ENCODE data around the gene MASP1.
"Not testable (repeated sequence)": the region's sequence is repeated elsewhere in the genome, so short reads cannot be mapped to it uniquely, and the experiment has no call there.

The MASP1 gene

GRCh38 chr3:187265461-187265955 is 26.0 kb downstream of the MASP1 start:
- DNase-seq (ENCODE audit: low spot score) = no peak

- no peak for DNase-seq (ENCODE audit: low spot score)
These were observed 26.6 kb downstream of the MASP1 start for GRCh38 chr3:187264911-187265310.

GRCh38 chr3:187264021-187264420 is 27.5 kb downstream of the MASP1 start:
- no peak for DNase-seq (ENCODE audit: low spot score)

GRCh38 chr3:187263270-187263669 is 28.3 kb downstream of the MASP1 start:
- no peak for DNase-seq (ENCODE audit: low spot score)

GRCh38 chr3:187262360-187262759 is 29.2 kb downstream of the MASP1 start:
- DNase-seq (ENCODE audit: low spot score) = no peak

GRCh38 chr3:187261541-187261969 is 30.0 kb downstream of the MASP1 start:
- no peak for DNase-seq (ENCODE audit: low spot score)

GRCh38 chr3:187259171-187259570 is 32.4 kb downstream of the MASP1 start:
- DNase-seq (ENCODE audit: low spot score) = no peak

- DNase-seq (ENCODE audit: low spot score) = no peak
These were observed 33.4 kb downstream of the MASP1 start for GRCh38 chr3:187257992-187258692.

GRCh38 chr3:187257471-187257870 is 34.1 kb downstream of the MASP1 start:
- no peak for DNase-seq (ENCODE audit: low spot score)

- no peak for DNase-seq (ENCODE audit: low spot score)
These were observed 35.4 kb downstream of the MASP1 start for GRCh38 chr3:187256051-187256616.

- no peak for DNase-seq (ENCODE audit: low spot score)
These were observed 36.2 kb downstream of the MASP1 start for GRCh38 chr3:187255314-187255713.

- DNase-seq (ENCODE audit: low spot score) = no peak
These were observed 39.2 kb downstream of the MASP1 start for GRCh38 chr3:187252311-187252710.

- DNase-seq (ENCODE audit: low spot score) = no peak
These were observed 39.9 kb downstream of the MASP1 start for GRCh38 chr3:187251599-187251998.

GRCh38 chr3:187247398-187247797 is 44.1 kb downstream of the MASP1 start:
- no peak for DNase-seq (ENCODE audit: low spot score)

- DNase-seq (ENCODE audit: low spot score) = no peak
These were observed 47.5 kb downstream of the MASP1 start for GRCh38 chr3:187243933-187244524.

GRCh38 chr3:187242900-187243299 is 48.6 kb downstream of the MASP1 start:
- DNase-seq (ENCODE audit: low spot score) = no peak

- no peak for DNase-seq (ENCODE audit: low spot score)
These were observed 49.1 kb downstream of the MASP1 start for GRCh38 chr3:187242435-187242834.

- DNase-seq (ENCODE audit: low spot score) = not testable (repeated sequence)
These were observed 52.7 kb downstream of the MASP1 start for GRCh38 chr3:187238835-187239234.

- no peak for DNase-seq (ENCODE audit: low spot score)
These were observed 53.3 kb downstream of the MASP1 start for GRCh38 chr3:187238239-187238638.

- DNase-seq (ENCODE audit: low spot score) = no peak
These were observed 53.8 kb downstream of the MASP1 start for GRCh38 chr3:187237741-187238140.

GRCh38 chr3:187236962-187237361 is 54.6 kb downstream of the MASP1 start:
- DNase-seq (ENCODE audit: low spot score) = no peak

GRCh38 chr3:187230011-187230410 is 61.5 kb downstream of the MASP1 start:
- no peak for DNase-seq (ENCODE audit: low spot score)

GRCh38 chr3:187228740-187229139 is 62.8 kb downstream of the MASP1 start:
- DNase-seq (ENCODE audit: low spot score) = no peak

All from CD4-positive, alpha-beta T cell treated with Interleukin-15 for 4 hours (primary cell).